PC-9 (cell line): Measurements from ENCODE around the gene CSNK1E.
"Not testable (repeated sequence)": the region's sequence is repeated elsewhere in the genome, so short reads cannot be mapped to it uniquely, and the experiment has no call there.

Source experiments
- CTCF ChIP-seq: fragments of 200-600 bp; sonication (generic); conservative IDR thresholded peaks from 2 replicates; pipeline ENCODE4 v1.6.1; 2017; ENCODE audit warnings: mixed run types, antibody characterized with exemption, mild to moderate bottlenecking, moderate library complexity
- EZH2 ChIP-seq: fragments of 200-600 bp; sonication (generic); IDR thresholded peaks from 2 replicates; pipeline ENCODE4 v1.8.0; 2017; ENCODE audit warnings: antibody characterized with exemption, low read depth

GRCh38 chr22:38365829-38366228 is 48.6 kb upstream of the CSNK1E start:
- not testable (repeated sequence) for TF ChIP-seq CTCF, EZH2
